Measurements from ENCODE around the gene PCSK7. TPM values are rescaled to one million over a fixed set of nuclear protein-coding genes. Genes with fewer than 3 reads are reported as not detected.
"Not testable (repeated sequence)": the region's sequence is repeated elsewhere in the genome, so short reads cannot be mapped to it uniquely, and the experiment has no call there.

The PCSK7 gene
- total RNA-seq, 1 experiment from 2014 or later: 50.7 TPM

GRCh38 chr11:117265745-117266144 lies 33.9 kb upstream of the PCSK7 start:
- H3K79me2 ChIP-seq (ENCODE audit: insufficient read depth, low read length): no peaks in the 10 kb centered on the region
- no peak overlapping the region for H2BK15ac ChIP-seq (ENCODE audit: low read depth, low read length)
- H2AFZ ChIP-seq (ENCODE audit: low read length): no peak overlapping the region
- H3K56ac ChIP-seq (ENCODE audit: insufficient read length, low read depth, low read length): no peak overlapping the region
- no peaks in the 10 kb centered on the region for H3K27me3 ChIP-seq (ENCODE audit: insufficient read depth, low read length)
- H3K23me2 ChIP-seq (ENCODE audit: insufficient read length, low read depth, low read length, poor library complexity, severe bottlenecking): no peaks in the 10 kb centered on the region
- H4K8ac ChIP-seq (replicated peaks; ENCODE audit: insufficient read length, low read depth, low read length): no peak overlapping the region
- Mint-ChIP-seq H3K4me3 (no peak overlapping the region), H3K9me3 (no peaks in the 10 kb centered on the region), H3K27me3 (ENCODE audit: low read depth) (peaks cover 8% of the 10 kb centered on the region; the same call in 1 of the 2 replicates), H3K4me1 (peaks cover 7% of the 10 kb centered on the region in 2 experiments; a peak in 3 of 4 replicates), H3K27ac (no peak overlapping the region), H3K36me3 (ENCODE audit: insufficient read depth in 1 of 3, low read depth in 3 of 3) (peaks cover 15 to 35% (median 30%) of the 10 kb centered on the region in 3 experiments; a peak in 6 of 7 replicates)
- no peak overlapping the region for H4K91ac ChIP-seq (ENCODE audit: insufficient read length, low read depth, low read length)
- H2BK12ac ChIP-seq (ENCODE audit: insufficient read length, low read depth, low read length): no peak overlapping the region
- H4K5ac ChIP-seq (ENCODE audit: insufficient read length, low read depth, low read length): no peak overlapping the region
- no peak overlapping the region for H3K14ac ChIP-seq (ENCODE audit: insufficient read depth, low read length)
- no peak for TF ChIP-seq CTCF (conservative IDR thresholded peaks at IDR 0.05)
- no peak overlapping the region for H2BK20ac ChIP-seq (ENCODE audit: low read depth, low read length, poor library complexity, severe bottlenecking)
- no peaks in the 10 kb centered on the region for H3K4me1 ChIP-seq (ENCODE audit: insufficient read depth, low read length)
- H3K23ac ChIP-seq (ENCODE audit: insufficient read length, low read depth, low read length): no peak overlapping the region
- H3K4me2 ChIP-seq (ENCODE audit: insufficient read depth, insufficient read length, low read length): no peak overlapping the region
- no peak overlapping the region for H3K18ac ChIP-seq (ENCODE audit: insufficient read length, low read depth, low read length)
- H3K9ac ChIP-seq (ENCODE audit: extremely low read depth, insufficient read length, low read length): no peak overlapping the region
- H3T11ph ChIP-seq (ENCODE audit: low read length): no peak overlapping the region
- H2BK120ac ChIP-seq (ENCODE audit: low read depth, low read length, poor library complexity, severe bottlenecking): no peak overlapping the region
- no peak overlapping the region for H2AK5ac ChIP-seq (ENCODE audit: insufficient read length, low read length)
- DNase-seq: no peak
- no CpG with 5 or more reads among the region's 2 CpGs for whole genome bisulfite sequencing (ENCODE audit: extremely low coverage, insufficient read length, low lambda C conversion rate)
- H3K27ac ChIP-seq (ENCODE audit: insufficient read length, low read depth, low read length): no peak overlapping the region
- no peak overlapping the region for H2BK5ac ChIP-seq (ENCODE audit: insufficient read length, low read length)
- H3K4ac ChIP-seq (ENCODE audit: low read depth, low read length): no peak overlapping the region
- no peaks in the 10 kb centered on the region for H4K20me1 ChIP-seq (ENCODE audit: control insufficient read depth, insufficient read depth, insufficient read length)
- no peaks in the 10 kb centered on the region for H3K79me1 ChIP-seq (ENCODE audit: insufficient read depth, low read depth, low read length, poor library complexity, severe bottlenecking)
- H3K9me3 ChIP-seq (ENCODE audit: control insufficient read depth, low read depth, low read length): no peaks in the 10 kb centered on the region

GRCh38 chr11:117264624-117265323 lies 32.9 kb upstream of the PCSK7 start:
- H2BK20ac ChIP-seq (ENCODE audit: low read depth, low read length, poor library complexity, severe bottlenecking); H4K91ac ChIP-seq (ENCODE audit: insufficient read length, low read depth, low read length); H4K8ac ChIP-seq (replicated peaks; ENCODE audit: insufficient read length, low read depth, low read length); H3K14ac ChIP-seq (ENCODE audit: insufficient read depth, low read length); H3K9me3 Mint-ChIP-seq; H3K9ac ChIP-seq (ENCODE audit: extremely low read depth, insufficient read length, low read length); H3K79me2 ChIP-seq (ENCODE audit: insufficient read depth, low read length); H3K27ac Mint-ChIP-seq; H3K18ac ChIP-seq (ENCODE audit: insufficient read length, low read depth, low read length); H4K5ac ChIP-seq (ENCODE audit: insufficient read length, low read depth, low read length); H3K79me1 ChIP-seq (ENCODE audit: insufficient read depth, low read depth, low read length, poor library complexity, severe bottlenecking); H2BK12ac ChIP-seq (ENCODE audit: insufficient read length, low read depth, low read length); H3K4me1 ChIP-seq (ENCODE audit: insufficient read depth, low read length); H3K4me2 ChIP-seq (ENCODE audit: insufficient read depth, insufficient read length, low read length); H2AFZ ChIP-seq (ENCODE audit: low read length); H3K56ac ChIP-seq (ENCODE audit: insufficient read length, low read depth, low read length); H3K4me3 Mint-ChIP-seq; H2AK5ac ChIP-seq (ENCODE audit: insufficient read length, low read length); H2BK5ac ChIP-seq (ENCODE audit: insufficient read length, low read length); H3K23me2 ChIP-seq (ENCODE audit: insufficient read length, low read depth, low read length, poor library complexity, severe bottlenecking); H3K27ac ChIP-seq (ENCODE audit: insufficient read length, low read depth, low read length); H3T11ph ChIP-seq (ENCODE audit: low read length); H4K20me1 ChIP-seq (ENCODE audit: control insufficient read depth, insufficient read depth, insufficient read length); H3K9me3 ChIP-seq (ENCODE audit: control insufficient read depth, low read depth, low read length); DNase-seq; H3K4me1 Mint-ChIP-seq; H2BK120ac ChIP-seq (ENCODE audit: low read depth, low read length, poor library complexity, severe bottlenecking); H3K27me3 Mint-ChIP-seq (ENCODE audit: low read depth); H3K4ac ChIP-seq (ENCODE audit: low read depth, low read length); H3K23ac ChIP-seq (ENCODE audit: insufficient read length, low read depth, low read length); H2BK15ac ChIP-seq (ENCODE audit: low read depth, low read length); H3K27me3 ChIP-seq (ENCODE audit: insufficient read depth, low read length): not testable (repeated sequence)
- peaks cover 15 to 40% (median 35%) of the 10 kb centered on the region in 3 experiments; a peak in 6 of 7 replicates for H3K36me3 Mint-ChIP-seq (ENCODE audit: insufficient read depth in 1 of 3, low read depth in 3 of 3)
- WGBS (ENCODE audit: extremely low coverage, insufficient read length, low lambda C conversion rate): no CpG with 5 or more reads among the region's 7 CpGs
